Mesenchymal stem cell (in vitro differentiated cells and primary cell): ENCODE measurements around the gene S100A13. TPM values are rescaled to one million over a fixed set of nuclear protein-coding genes. Genes with fewer than 3 reads are reported as not detected.
A peak's percentile ranks its signal among the peaks of the same experiment; 100 is the strongest.
"Not testable (repeated sequence)": the region's sequence is repeated elsewhere in the genome, so short reads cannot be mapped to it uniquely, and the experiment has no call there.

ENCODE experiments used
- DNase-seq: peaks from one replicate; pipeline ENCODE4 v3.0.0-alpha.2; 2013
- H2AFZ ChIP-seq: one replicate; pipeline ENCODE4 v1.6.1; 2013; ENCODE audit warnings: low read depth, mild to moderate bottlenecking, control low read depth, inconsistent platforms, low read length, moderate library complexity
- H2AK5ac ChIP-seq: 2 replicates; pipeline ENCODE4 v1.6.1; 2013; ENCODE audit warnings: low read length, moderate library complexity, mild to moderate bottlenecking, inconsistent platforms; ENCODE audit not compliant: severe bottlenecking
- H2BK120ac ChIP-seq: one replicate; pipeline ENCODE4 v1.6.1; 2013; ENCODE audit warnings: low read depth, mild to moderate bottlenecking, inconsistent platforms, low read length, moderate library complexity
- H2BK12ac ChIP-seq, 2 experiments: one replicate each; pipeline ENCODE4 v1.6.1; 2013; ENCODE audit warnings: inconsistent platforms in 2 of 2, low read length in 2 of 2, mild to moderate bottlenecking in 2 of 2, moderate library complexity in 2 of 2, control low read depth in 1 of 2
- H2BK15ac ChIP-seq: one replicate; pipeline ENCODE4 v1.6.1; 2013; ENCODE audit warnings: mild to moderate bottlenecking, low read depth, inconsistent platforms; ENCODE audit not compliant: poor library complexity, severe bottlenecking
- H2BK5ac ChIP-seq: 2 replicates; pipeline ENCODE4 v1.6.1; 2013; ENCODE audit warnings: low read depth, mild to moderate bottlenecking, low read length, control low read depth, inconsistent platforms; ENCODE audit not compliant: poor library complexity, severe bottlenecking
- H3K14ac ChIP-seq, 2 experiments: one replicate each; pipeline ENCODE4 v1.6.1; 2013; ENCODE audit warnings: inconsistent platforms in 2 of 2, low read length in 2 of 2, control low read depth in 1 of 2, mild to moderate bottlenecking in 1 of 2, moderate library complexity in 1 of 2
- H3K18ac ChIP-seq, 2 experiments: one replicate each; pipeline ENCODE4 v1.6.1; 2013; ENCODE audit warnings: inconsistent platforms in 2 of 2, low read length in 2 of 2, control low read depth in 1 of 2, low read depth in 1 of 2, mild to moderate bottlenecking in 1 of 2
- H3K23ac ChIP-seq, 2 experiments: one replicate each; pipeline ENCODE4 v1.6.1; 2013; ENCODE audit warnings: inconsistent platforms in 2 of 2, low read length in 2 of 2, mild to moderate bottlenecking in 2 of 2, moderate library complexity in 2 of 2, control low read depth in 1 of 2
- H3K27ac ChIP-seq: 2 replicates; pipeline ENCODE4 v1.5.1; 2013; ENCODE audit warnings: mild to moderate bottlenecking, moderate library complexity, low read length, control low read depth, inconsistent platforms; ENCODE audit not compliant: poor library complexity, severe bottlenecking
- H3K27me3 ChIP-seq, 2 experiments: 2 replicates each; pipeline versions ENCODE4 v1.6.1 to v1.7.0; 2013; ENCODE audit warnings: low read length in 2 of 2, mild to moderate bottlenecking in 2 of 2, moderate library complexity in 2 of 2, control low read depth in 1 of 2, inconsistent platforms in 1 of 2; ENCODE audit not compliant: control insufficient read depth in 1 of 2, insufficient read depth in 1 of 2
- H3K36me3 ChIP-seq, 2 experiments: 2 replicates each; pipeline versions ENCODE4 v1.6.1 to v1.7.0; 2013; ENCODE audit warnings: low read length in 2 of 2, control low read depth in 1 of 2, inconsistent platforms in 1 of 2, low read depth in 1 of 2, mild to moderate bottlenecking in 1 of 2; ENCODE audit not compliant: insufficient read depth in 2 of 2, control insufficient read depth in 1 of 2
- H3K4ac ChIP-seq, 2 experiments: one replicate each; pipeline ENCODE4 v1.6.1; 2013; ENCODE audit warnings: inconsistent platforms in 2 of 2, low read length in 2 of 2, mild to moderate bottlenecking in 2 of 2, moderate library complexity in 2 of 2, control low read depth in 1 of 2, low read depth in 1 of 2
- H3K4me1 ChIP-seq: 2 replicates; pipeline ENCODE4 v1.6.1; 2013; ENCODE audit warnings: low read depth, low read length, control low read depth; ENCODE audit not compliant: control insufficient read depth, insufficient read depth
- H3K4me2 ChIP-seq: 2 replicates; pipeline ENCODE4 v1.6.1; 2013; ENCODE audit warnings: low read length, mild to moderate bottlenecking, inconsistent platforms; ENCODE audit not compliant: poor library complexity, severe bottlenecking
- H3K4me3 ChIP-seq, 2 experiments: 2 replicates each; pipeline versions ENCODE4 v1.5.1 to v1.7.0; 2013; ENCODE audit warnings: low read length in 2 of 2, mild to moderate bottlenecking in 2 of 2, control low read depth in 1 of 2, low read depth in 1 of 2; ENCODE audit not compliant: insufficient read depth in 1 of 2
- H3K79me1 ChIP-seq: replicated peaks from 2 replicates; pipeline ENCODE4 v1.6.1; 2013; ENCODE audit warnings: mild to moderate bottlenecking, control low read depth, low read length, inconsistent platforms; ENCODE audit not compliant: poor library complexity, severe bottlenecking
- H3K9ac ChIP-seq: 2 replicates; pipeline ENCODE4 v1.7.0; 2013; ENCODE audit warnings: mild to moderate bottlenecking, low read length, moderate library complexity
- H3K9me3 ChIP-seq: 2 replicates; pipeline ENCODE4 v1.7.0; 2013; ENCODE audit warnings: mild to moderate bottlenecking, low read length; ENCODE audit not compliant: control insufficient read depth
- H4K8ac ChIP-seq: one replicate; pipeline ENCODE4 v1.6.1; 2013; ENCODE audit warnings: inconsistent platforms, mild to moderate bottlenecking, low read length, moderate library complexity
- H4K91ac ChIP-seq: one replicate; pipeline ENCODE4 v1.6.1; 2013; ENCODE audit warnings: mild to moderate bottlenecking, low read length, inconsistent platforms
- WGBS: methylation state at CpG from one replicate; pipeline ENCODE4 v1.1.7; 2013; ENCODE audit warnings: mixed read lengths; 5-methylcytosine and 5-hydroxymethylcytosine counted together
- polyA plus RNA-seq, 2 experiments: library from polyadenylated mRNA; stranded (reverse); fragments of 200-250 nt; gene quantifications; one replicate each; pipeline ENCODE4 v1.2.3, GENCODE V29; 2013

S100A13 gene
- 420 TPM for polyA plus RNA-seq (2013, experiment 1 of 2)
- polyA plus RNA-seq (2013, experiment 2 of 2): 417 TPM

DNA sequence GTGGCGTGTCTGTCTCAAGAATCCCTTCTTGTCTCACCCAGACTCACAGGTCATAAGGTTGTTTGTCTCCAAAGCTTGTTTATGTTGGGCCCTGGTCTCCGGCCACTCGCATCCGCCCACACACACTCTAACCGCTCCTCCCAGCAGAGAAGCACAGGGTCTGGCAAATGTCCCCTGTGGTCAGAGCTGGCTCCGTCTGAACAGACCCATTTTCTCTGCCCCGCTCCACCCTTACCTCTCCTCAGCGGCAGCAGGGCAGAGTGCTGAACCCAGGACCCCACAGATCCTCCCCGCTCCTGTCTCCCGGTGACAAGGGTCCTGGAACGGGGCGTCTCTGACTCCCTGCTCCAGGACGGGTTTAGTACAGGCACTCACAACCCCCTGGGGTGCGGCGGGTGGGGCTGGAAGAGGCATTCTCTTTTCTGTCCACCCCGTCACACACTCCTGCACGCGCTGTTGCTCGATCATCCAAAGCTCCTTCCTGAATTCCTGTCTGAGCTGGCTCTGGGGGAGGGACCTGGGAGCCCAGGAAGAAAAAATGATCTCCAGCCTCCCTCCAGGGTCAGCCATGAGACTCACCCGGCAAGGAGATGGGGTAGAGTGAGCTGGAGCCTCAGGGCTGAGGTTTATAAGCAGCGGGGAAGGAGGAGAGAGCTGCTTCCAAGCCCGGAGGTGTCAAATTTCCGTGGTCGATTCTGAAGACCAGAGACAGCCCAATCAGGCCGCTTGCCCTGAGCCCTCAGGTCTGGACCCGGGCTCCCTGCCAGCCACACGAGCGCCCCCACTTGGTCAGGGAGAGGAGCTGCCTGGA, at the start of gene S100A13:
Gene S100A13 (minus strand): TSS at position 602 of the 811 bp plus-strand sequence. CDS start 1,033 bp downstream, outside the sequence.
- Histone ChIP-seq H2BK120ac (peak within 1 kb of the TSS; percentile 73), H4K8ac (peak within 1 kb of the TSS; percentile 88), H3K79me1 (peaks cover 8% of the 10 kb centered on the region), H2AK5ac (peak within 1 kb of the TSS; percentile 82), H3K4ac (peak within 1 kb of the TSS; percentile 78 to 97), H2BK5ac (peak within 1 kb of the TSS; percentile 71), H3K4me2 (peak within 1 kb of the TSS; percentile 74), H3K9me3 (no peaks in the 10 kb centered on the region), H3K27me3 (no peaks in the 10 kb centered on the region), H4K91ac (peak within 1 kb of the TSS; percentile 95), H2BK15ac (peak within 1 kb of the TSS; percentile 91), H3K23ac (peak within 1 kb of the TSS in 1 of 2 experiments; percentile 84), H3K27ac (peak within 1 kb of the TSS; percentile 97), H3K18ac (peak within 1 kb of the TSS; percentile 96), H2BK12ac (peak within 1 kb of the TSS; percentile 81 to 94), H3K4me3 (peak within 1 kb of the TSS; percentile 57 to 88), H3K4me1 (peaks cover 33% of the 10 kb centered on the region), H3K14ac (peak within 1 kb of the TSS in 1 of 2 experiments; percentile 96), H2AFZ (peak within 1 kb of the TSS; percentile 57), H3K36me3 (peaks cover 15 to 38% of the 10 kb centered on the region in 2 experiments), H3K9ac (peak within 1 kb of the TSS; percentile 96)
- DNase-seq: peak; percentile 97
- 0% methylated on average over 21 of the region's 28 CpGs for WGBS

DNA sequence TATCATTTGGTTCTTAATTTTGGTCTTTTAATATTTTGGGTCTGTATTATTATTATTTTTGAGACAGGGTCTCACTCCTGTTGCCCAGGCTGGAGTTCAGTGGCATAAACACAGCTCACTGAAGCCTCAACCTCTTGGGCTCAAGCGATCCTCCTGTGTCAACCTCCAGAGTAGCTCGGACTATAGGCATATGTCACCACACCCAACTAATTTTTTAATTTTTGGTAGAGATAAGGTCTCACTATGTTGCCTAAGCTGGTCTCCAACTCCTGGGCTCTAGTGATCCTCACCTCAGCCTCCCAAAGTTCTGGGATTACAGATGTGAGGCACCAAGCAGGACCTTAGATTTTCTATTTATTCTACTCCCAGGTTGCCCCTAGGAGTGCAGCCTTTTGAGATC, 46.2 kb upstream of the S100A13 start:
- 94% methylated on average over 2 of the region's 2 CpGs for WGBS
- H3K9ac ChIP-seq: no peak overlapping the region
- no peak overlapping the region for H2BK5ac ChIP-seq
- H3K4me1 ChIP-seq: peaks cover 9% of the 10 kb centered on the region
- no peak overlapping the region for H3K18ac ChIP-seq
- H2BK120ac ChIP-seq: no peak overlapping the region
- no peaks in the 10 kb centered on the region for H3K79me1 ChIP-seq
- H3K4me3 ChIP-seq: no peak overlapping the region
- no peak overlapping the region for H2AK5ac ChIP-seq
- H2AFZ ChIP-seq: no peak overlapping the region
- no peak overlapping the region for H3K4me2 ChIP-seq
- H3K36me3 ChIP-seq: peaks cover 8 to 14% of the 10 kb centered on the region in 2 experiments
- no peak overlapping the region for H3K27ac ChIP-seq
- no peaks in the 10 kb centered on the region for H3K9me3 ChIP-seq
- no peak overlapping the region for H3K4ac ChIP-seq
- H4K91ac ChIP-seq: no peak overlapping the region
- no peak overlapping the region for H4K8ac ChIP-seq
- no peak for DNase-seq
- no peak overlapping the region for H3K14ac ChIP-seq
- no peak overlapping the region for H2BK12ac ChIP-seq
- no peak overlapping the region for H2BK15ac ChIP-seq
- H3K23ac ChIP-seq: no peak overlapping the region
- H3K27me3 ChIP-seq: peaks cover 0 to 8% of the 10 kb centered on the region in 2 experiments

DNA sequence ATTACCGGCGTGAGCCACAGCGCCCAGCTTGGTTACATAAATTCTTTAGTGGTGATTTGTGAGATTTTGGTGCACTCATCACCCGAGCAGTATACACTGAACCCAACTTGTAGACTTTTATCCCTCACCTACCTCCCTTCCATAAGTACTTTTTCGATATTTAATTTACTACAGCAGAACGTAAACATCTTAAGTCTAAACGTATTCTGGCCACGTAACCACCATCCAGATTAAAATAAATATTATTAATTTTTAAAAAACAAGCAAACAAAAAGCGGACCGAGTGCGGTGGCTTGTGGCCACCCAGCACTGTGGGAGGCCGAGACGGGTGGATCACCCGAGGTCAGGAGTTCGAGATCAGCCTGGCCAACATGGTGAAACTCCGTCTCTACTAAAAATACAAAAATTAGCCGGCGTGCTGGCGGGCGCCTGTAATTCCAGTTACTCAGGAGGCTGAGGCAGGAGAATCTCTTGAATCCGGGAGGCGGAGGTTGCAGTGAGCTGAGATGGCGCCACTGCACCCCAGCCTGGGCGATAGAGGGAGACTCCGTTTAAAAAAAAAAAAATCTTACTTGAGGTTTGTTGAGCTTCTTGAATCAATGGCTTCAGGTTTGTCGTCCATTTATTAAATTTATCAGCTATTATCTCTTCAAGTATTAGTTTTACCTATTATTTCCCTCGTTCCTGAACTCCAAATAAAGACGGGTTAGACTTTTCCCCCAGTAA, 44.5 kb upstream of the S100A13 start:
- not testable (repeated sequence) for H2AFZ ChIP-seq, H2BK120ac ChIP-seq, H4K8ac ChIP-seq, H2BK15ac ChIP-seq, H3K23ac ChIP-seq, H2AK5ac ChIP-seq, H3K18ac ChIP-seq, H3K14ac ChIP-seq, H3K9me3 ChIP-seq, H3K4me1 ChIP-seq, H2BK5ac ChIP-seq, H4K91ac ChIP-seq, H3K27me3 ChIP-seq, H3K79me1 ChIP-seq, DNase-seq, H3K4ac ChIP-seq
- 12% methylated on average over 26 of the region's 28 CpGs for WGBS
- peak overlapping the region in 1 of 2 experiments; percentile 31 for H2BK12ac ChIP-seq
- H3K4me2 ChIP-seq: peak overlapping the region; percentile 65
- H3K9ac ChIP-seq: peak overlapping the region; percentile 74
- H3K36me3 ChIP-seq: peaks cover 19 to 31% of the 10 kb centered on the region in 2 experiments
- peak overlapping the region; percentile 43 to 73 for H3K4me3 ChIP-seq
- peak overlapping the region; percentile 75 for H3K27ac ChIP-seq
